HG03442 (cell line): ENCODE measurements around the gene CCM2.
"Not testable (repeated sequence)": the region's sequence is repeated elsewhere in the genome, so short reads cannot be mapped to it uniquely, and the experiment has no call there.

Experiments used
- ATAC-seq: cut with Tn5 transposase; IDR thresholded peaks from one replicate; pipeline ENCODE4 v1.9.1; 2021; ENCODE audit warnings: mild to moderate bottlenecking, moderate library complexity; ENCODE audit not compliant: unreplicated experiment

Gene CCM2

DNA sequence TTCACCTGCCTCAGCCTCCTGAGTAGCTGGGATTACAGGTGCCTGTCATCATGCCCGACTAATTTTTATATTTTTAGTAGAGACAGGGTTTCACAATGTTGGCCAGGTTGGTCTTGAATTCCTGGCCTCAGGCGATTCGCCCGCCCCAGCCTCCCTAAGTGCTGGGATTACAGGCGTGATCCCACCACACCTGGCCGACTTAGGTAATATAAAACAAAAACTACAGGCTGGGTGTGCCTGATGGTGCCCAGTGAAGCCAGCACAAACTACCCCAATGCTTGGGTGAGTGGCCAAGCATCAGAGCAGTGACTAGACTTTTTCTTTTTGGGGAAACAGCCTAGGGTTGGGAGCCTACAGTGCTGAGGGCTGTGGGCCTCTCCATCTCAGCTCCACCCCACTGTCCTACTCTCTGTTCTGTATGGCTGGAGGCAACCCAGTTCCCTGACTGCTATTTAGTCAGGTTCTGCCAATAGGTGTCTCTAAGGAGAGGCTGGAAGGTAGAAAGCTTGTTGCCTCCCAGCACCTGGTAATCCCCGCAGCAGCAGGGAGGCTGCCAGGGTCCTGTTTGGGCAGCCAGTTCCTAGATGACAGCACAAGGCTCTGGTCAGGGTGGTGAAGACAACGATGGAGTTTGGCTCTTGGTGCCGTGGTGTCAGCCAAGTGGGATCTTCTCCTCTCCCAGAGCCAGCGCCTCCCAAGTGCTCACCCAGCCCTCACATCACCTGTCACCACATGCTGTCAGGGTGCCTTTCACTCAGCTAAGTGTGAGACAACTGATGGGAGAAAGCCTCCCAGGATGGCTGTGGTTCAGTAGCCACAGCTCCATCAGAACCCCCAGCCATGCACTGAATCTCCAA lies 99.2 kb downstream of the CCM2 start:
- no peak for ATAC-seq

DNA sequence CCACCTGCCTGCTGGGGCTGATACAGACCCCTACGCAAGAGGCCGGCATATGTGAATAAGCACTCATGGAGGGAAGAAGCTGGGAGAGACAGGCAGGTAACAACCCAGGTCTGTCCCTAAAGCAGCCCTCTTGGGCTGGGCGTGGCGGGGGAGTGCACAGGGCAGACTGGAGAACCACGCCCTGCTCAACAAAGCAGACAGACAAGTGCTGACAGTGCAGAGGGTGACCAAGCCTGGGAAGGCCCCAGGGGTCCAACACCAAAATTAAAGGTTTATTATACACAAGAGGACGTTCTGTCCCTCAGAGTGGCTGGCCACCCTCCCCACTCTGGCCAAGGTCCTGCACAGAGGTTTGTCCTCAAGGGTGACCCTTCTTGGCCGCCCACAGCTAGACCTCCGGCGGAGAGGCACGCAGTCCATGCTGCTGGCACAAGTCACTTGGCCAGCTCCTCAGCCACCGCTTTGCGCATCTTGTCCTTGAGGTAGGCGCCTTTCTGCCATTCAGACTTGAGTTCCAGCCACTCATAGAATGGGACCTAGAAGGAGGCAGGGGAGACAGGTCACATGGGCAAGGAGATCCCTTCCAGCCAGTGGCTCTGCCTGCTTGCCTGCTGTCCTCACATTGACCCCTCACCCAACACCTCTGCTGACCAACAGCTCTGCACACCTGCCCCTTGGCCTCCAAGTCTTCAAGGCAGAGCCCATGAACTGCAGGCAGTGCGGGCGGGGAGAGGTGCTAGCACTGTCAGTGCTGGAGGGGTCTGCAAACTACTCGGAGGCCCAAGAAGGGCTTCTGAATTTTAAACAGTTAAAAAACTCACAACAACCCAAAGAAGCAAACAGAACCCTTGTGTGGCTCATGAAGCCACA lies 100.1 kb downstream of the CCM2 start:
- ATAC-seq, result no peak

DNA sequence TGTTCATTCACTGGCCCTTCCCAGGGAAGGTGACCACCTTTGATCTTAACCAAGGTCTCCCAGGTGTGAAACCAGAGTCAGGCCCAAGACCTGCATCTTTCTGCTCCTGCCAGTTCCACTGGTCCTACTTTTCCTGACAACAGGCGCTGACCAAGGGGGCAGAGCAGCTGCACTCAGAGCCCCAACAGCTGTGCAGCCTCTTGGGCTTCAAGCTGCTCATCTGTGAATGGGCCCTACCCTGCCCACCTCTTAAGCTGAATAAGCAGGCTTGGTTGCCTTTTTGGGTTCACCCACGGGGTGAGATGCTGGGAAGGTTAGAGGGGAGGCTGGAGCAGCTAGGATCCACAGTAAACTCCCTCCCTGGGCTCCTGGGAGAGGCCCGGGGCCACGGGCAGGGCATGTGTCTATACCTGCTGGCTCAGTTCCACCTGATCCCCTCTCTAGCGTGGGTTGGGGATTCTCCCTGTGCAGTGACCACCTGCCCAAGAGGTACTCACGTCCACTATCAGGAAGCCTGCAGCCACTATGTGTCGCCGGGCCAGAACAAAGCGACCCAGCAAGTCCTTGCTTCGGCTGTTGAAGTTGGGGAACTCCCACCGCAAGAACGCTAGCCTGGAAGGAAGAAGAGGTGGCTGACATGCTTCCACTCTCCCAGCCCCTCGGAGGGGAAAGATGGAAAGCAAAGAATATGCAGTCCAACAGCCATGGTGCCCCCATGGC lies 100.9 kb downstream of the CCM2 start:
- ATAC-seq, result no peak

DNA sequence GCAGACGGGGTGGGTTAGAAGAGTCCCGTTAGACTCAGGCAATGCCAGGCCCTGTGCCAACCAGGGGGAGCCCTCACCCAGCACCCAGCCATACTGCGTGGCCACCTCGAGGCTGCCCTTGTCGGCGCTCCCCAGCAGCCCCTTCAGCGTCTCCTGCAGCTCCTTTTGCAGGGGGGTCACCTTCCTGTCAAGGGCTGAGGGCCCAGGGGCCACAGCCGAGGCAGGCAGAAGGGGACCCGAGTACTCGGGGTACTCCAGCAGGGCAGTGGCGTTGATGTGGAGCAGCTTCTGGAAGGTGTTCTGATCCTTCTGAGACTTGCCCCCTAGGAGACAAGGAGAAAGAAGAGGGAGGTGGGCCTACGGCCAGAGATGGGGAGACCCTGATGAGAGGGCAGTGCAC lies 101.7 kb downstream of the CCM2 start:
- no peak for ATAC-seq

DNA sequence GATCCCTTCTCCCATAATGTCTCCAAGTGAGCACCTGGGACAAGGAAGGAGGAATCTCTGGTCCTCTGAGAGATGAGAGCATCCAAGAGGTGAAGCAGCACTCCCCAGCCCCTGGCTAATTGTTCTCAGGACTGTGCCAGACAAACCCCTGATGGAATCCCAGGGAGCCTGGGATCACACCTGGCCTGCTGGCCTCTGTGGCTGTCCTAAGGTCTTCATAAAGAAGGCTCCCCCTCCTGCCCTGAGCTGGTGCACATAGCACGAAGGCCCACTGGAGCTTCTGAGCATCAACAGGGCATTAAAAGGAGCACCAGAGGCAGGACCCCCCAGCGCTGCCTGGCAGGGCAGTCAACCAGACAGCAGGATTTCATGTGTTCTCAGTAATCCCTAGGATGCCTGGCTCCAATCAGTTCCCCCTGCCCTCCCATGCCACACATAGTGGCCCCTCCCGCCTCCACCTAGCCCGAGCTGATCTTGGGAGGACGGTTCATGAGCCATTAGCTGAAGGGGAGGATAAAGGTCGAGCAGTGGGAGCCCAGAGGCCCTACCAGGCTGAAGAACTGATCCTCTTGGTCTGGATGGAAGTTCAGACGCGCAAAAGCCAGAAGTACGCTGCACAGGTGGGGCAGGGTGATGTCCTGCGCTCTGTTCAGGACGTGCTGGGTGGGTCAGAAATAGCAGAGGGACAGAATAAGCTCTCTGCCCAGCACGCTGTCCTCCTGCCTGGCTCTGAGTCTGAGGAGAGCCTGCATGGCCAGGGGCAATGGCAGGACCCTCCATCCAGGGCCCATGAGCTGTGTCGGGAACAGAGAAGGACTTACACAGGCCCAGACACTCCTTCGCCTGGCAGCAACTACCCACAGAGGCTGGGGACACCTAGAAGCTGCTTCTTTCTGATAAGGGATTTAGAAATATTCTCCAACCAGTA lies 103.0 kb downstream of the CCM2 start:
- ATAC-seq, result no peak

DNA sequence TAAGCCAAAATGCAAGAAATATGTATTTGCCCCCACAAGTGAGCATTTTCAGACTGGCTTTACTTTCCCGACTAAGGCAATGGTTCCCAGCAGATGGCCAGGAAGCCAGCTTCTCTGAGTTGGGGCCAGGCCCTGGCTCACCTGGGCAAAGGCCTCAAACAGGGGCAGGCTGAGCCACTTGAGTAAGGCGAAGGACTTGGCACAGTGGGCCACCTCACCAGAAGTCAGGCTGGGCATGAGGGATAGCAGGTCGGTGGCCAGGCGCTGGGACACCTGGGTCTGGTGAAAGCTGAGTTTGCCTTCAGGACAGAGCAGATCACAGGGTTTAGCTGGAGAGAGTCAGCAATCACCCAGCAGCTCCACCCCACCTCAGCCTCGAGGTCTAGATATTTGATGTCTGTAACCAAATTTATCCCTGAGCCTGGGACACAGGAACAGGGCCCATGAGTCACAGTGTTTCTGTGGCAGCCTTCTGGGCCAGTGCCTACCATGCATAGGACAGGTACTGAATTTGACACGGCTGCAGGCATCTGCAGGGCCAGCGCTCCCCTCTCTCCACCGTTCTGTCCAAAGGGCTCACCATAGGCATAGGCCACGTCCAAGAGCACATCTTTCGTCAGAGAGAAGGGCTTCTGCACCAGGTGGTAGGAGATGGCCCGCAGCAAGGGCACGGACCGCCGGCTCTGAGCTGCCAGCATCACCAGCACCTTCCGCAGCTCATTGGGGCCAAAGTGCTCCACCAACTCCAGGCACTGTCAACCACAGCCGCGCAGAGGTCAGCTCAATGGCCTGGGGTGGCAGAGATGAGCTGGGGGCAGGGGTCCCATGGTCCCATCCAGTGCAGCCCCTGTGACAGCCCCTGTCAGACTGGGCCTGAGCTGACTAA lies 104.2 kb downstream of the CCM2 start:
- ATAC-seq, result no peak

DNA sequence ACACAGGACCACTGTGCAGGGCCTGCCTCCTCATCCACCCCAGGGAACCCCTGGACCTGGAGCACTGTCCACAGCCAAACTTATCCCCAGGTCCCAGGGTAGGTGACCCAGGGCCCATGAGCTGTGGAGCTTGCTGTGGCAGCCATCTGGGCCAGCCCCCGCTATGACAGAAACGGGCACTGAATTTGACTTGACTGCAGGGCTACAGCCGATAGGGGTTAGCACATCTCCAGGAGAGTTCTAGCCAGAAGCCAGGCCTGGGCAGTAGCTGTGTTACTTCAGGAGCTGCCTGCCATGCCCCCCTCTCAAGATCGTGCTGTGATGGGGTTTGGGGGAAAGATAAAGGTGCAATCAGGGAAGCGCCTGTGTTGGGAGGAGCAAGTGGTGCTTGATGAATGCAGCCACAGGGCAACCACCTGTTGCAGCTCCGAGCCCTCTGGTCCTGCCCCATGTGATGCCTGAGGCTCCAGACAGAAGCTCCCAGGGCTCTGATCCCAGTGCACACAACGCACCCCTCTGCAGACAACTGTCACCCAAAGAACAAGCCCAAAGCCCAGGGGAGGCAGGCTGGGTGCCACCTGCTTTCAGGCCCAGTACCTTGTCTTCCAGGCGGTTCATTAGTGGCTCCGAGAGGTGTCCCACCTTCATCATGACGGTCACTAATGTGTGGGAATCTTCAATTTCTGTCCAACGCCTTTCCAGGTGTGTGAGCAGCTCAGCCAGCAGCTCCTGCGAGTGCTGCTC lies 105.0 kb downstream of the CCM2 start:
- ATAC-seq, result no peak

DNA sequence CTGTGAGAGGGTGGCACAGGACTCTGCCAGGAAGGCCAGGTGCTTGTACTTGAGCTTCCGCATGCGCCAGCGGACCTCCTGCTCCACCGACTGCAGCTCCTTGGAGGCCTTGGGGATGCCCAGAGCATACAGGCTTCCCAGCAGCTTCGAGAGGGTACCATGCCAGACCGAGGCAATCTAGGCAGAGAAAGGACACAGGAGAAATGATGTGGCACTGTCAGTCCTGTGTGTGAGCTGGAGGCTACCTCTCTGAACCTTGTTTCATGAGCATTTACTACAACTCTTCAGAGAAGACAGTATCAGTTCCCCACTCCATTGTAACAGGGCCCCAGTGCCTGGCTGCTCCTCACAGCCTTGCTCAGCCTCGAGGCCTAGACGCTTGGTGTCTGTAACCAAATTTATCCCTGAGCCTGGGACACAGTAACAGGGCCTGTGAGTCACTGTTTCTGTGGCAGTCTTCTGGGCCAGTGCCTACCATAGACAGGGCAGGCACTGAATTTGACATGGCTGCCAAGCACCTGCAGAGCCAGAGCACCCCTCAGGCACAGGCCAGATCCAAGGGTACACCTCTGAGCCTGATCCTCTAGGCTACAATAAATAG lies 105.7 kb downstream of the CCM2 start:
- no peak for ATAC-seq

DNA sequence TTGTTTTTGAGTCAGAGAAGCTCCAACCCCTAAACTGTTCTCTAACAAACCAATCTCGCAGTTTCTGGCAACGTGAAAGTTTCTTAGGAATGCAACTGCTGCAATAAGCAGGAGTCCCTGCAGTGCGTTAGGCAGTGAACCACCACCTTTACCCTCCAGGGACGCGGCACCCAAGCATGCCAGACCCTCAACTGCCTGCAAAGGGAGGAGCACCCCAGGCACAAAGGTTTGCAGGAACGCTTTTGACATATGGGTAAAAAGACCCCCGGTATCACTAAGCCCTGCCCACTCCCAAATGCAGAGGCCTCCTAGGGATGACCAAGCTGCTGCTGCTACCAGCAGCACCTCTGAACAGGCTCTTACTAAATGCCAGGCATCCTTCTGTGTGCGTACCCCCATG lies 106.8 kb downstream of the CCM2 start:
- ATAC-seq, result no peak

DNA sequence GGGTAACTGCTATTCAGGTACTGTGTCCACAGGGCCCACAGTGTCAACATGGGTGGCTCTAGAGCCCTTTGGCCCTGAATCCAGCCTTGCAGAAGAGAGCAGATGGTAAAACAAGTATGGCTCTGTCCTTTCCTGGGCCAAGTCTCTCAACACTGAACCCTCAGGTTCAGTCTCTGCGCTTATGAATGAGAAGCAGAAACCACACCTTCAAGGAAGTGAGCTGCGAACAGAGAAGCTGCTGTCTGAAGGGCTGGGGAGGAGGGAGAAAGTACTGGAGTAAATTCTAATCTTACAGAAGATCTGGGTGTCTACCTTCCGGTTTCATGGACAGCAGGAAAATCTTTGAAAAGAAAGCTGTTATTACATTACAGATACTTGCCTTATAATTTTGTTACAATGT lies 107.4 kb downstream of the CCM2 start:
- ATAC-seq, result no peak

DNA sequence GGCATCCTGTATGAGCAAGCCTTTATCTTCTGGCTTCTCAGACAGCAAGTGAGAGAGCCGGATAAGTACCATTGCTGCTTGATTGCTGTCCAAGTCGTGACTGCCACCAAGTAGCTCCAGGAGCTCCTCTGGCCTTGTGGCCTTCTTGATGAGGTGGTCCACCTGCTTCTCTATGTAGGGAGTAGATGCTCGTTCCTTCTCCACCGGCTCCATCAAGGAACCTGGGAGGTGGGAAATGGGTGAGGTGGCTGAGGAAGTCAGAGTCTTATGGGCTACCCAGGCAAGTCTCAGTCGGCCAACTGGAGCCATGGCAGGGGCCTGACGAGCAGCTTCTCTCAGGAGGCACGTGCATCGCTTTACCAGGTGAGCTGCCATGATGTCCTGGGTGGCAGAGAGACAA lies 108.9 kb downstream of the CCM2 start:
- ATAC-seq, result no peak

DNA sequence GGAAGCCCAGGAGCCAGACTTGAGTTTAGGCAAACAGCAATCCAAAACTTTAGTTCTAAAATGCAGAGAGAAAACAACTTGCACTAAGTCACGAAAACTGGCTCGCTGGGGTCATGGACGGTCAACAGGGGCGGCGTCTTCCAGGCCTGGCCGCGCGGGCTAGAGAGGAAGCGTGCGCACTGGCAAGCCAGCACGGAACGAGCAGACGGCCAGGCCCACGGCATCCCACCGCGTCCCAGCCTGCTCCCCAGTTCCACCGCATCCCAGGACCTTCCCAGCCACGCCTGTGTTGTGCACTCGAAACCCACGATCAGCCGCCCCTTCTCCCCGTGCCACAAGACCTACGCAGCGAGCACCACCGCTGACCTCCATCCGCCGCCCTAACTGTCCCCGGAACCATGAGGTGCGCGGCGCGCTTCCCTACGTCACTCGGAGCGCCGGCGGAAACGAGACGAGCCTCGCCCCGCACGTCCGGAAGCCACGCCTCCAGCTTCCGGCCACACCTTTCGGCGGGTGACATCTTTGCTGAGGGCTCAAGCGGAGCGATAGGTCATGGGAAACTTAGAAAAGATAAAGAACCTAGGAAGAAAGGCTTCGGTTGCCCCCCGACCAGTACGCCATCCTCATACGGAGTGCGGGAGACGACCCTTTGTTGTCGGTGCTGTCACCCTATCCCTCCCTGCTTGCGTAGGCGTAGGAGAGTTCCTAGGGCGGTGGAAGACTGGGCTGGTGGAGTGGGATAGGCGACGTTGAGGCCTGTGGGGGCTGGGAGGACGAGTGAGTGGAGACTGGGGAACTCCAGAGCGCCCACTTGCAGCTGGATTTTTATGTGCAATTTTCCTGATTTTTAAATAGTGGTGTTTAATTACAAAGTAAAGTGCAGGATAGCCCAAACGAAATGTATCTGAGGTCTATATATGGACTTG lies 111.6 kb downstream of the CCM2 start, which contains the start of gene TBRG4:
Gene TBRG4 (minus strand): TSS at position 400 of the 926 bp plus-strand sequence. CDS start 2,460 bp downstream, outside the sequence.
- peak; percentile 90 for ATAC-seq

DNA sequence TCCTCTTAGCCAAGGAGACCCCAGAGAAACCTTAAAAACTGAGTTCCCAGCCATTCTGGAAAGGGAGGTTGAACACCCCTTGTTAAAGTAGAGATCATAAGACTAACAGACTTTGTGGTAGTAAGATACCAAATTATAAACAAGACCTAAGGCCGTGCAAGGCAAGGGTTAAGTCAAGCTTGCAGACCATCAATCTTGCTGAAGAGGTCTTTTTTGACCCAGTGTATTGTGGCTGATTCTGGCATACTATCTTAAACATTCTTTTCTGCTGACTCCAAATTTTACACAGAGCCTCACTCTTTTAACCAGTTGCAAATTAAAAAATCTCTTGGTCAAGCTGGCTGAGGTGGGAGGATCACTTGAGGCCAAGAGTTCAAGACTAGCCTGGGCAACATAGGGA lies 112.6 kb downstream of the CCM2 start:
- ATAC-seq, result no peak

DNA sequence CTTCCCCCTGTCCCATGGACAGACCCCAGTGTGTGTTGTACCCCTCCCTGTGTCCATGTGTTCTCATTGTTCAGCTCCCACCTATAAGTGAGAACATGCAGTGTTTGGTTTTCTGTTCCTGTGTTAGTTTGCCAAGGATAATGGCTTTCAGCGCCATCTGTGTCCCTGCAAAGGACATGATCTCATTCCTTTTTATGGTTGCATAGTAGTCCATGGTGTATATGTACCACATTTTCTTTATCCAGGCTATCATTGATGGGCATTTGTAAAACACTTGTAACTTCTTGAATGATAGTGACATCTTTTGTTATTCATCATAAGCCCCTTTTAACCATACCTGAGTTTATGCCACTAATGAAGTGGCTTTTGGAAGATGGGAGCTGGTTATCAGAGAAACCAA lies 114.3 kb downstream of the CCM2 start:
- ATAC-seq, result not testable (repeated sequence)

DNA sequence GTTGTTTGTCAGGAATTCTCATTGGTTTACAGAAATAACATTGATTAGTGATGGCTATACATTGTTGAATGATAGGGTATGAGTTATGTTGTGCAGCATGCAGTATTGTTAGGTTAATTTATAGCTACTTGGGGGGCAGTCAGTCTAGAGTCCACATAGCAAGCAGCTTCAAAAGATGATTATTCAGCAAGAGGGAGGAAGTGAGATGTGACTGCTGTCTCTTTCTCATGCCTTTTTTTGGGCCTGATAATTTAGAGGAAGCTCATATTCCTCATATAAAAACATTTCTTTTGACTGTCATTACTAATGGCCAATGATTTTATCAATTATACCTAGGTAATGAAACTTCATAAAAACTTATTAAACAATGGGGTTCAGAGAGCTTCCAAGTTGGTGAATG lies 114.9 kb downstream of the CCM2 start:
- ATAC-seq, result no peak

DNA sequence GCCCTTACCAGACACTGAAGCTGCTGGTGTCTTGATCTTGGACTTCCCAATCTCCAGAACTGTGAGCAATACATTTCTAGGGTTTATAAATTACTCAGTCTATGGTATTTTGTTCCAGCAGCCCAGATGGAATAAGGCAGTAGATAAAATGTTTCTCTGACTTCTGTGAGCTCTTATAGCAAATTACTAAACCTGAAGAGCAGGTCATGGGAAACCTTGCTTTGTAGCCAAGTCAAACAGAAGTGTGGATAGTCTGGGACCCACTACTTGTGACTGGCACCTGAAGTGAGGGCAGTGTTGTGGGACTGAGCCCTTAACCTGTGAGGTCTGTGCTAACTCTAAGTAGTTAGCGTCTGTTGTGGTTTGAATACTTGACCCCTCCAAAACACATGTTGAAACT lies 116.0 kb downstream of the CCM2 start:
- no peak for ATAC-seq

DNA sequence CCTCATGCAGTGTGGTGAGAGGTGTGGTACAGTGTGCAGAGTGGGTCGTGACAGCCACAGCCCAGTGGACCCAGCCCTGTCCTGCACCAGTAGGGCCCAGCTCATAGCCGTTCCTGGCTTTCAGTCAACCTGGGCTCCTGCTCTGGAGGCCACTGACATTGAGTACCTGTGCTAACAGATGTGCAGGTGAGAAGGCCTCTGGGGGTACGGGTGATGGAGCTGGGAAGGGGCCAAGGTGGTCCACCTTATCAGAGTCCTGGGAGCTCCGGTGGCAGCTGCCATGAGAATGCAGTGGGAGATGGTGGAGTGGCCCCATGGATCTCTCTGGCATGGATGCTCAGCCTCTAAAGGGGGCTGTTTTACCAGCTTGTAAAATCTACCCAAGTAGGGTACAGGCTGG lies 117.6 kb downstream of the CCM2 start:
- no peak for ATAC-seq
